Adrenal gland (tissue), 5 donors: Measurements from ENCODE around the gene RAD51B.

Experiments
- CTCF ChIP-seq, 6 experiments: fragments of 450-650 bp in 4 of 6; fragments of 200-600 bp in 2 of 6; sonication (generic) in 1 of 6; IDR thresholded peaks; 1 replicate in 5 of 6; 2 replicates in 1 of 6; pipeline versions ENCODE4 v1.5.1 to v1.8.0; 2016 to 2021; ENCODE audit warnings: antibody characterized with exemption in 6 of 6, mild to moderate bottlenecking in 2 of 6, moderate library complexity in 1 of 6
- POLR2A ChIP-seq, 2 donors: fragments of 450-650 bp; IDR thresholded peaks; one replicate each; pipeline ENCODE4 v1.6.1; 2017; ENCODE audit warnings: antibody characterized with exemption in 2 of 2, mild to moderate bottlenecking in 2 of 2, moderate library complexity in 1 of 2
- donor health status: DM: no; HTN: no; CAD: no.

- no peak for TF ChIP-seq POLR2A (IDR thresholded peaks at IDR 0.05)
- TF ChIP-seq CTCF (IDR thresholded peaks at IDR 0.05), result no peak
These were observed 818.8 kb downstream of the RAD51B start for GRCh38 chr14:68638141-68638999.
